NOMO-1 treated with DMSO at 0.1 percent for 48 hours (cell line): Measurements from ENCODE around the gene MND1.
"Not testable (repeated sequence)": the region's sequence is repeated elsewhere in the genome, so short reads cannot be mapped to it uniquely, and the experiment has no call there.

ENCODE experiments used
- DNase-seq: peaks from one replicate; lab custom pipeline; 2025; ENCODE audit not compliant: unreplicated experiment; lab: John Stamatoyannopoulos, UW

MND1 gene

GRCh38 chr4:153401501-153401900, 57.0 kb downstream of the MND1 start:
- no peak for DNase-seq

GRCh38 chr4:153402366-153402765, 57.9 kb downstream of the MND1 start:
- no peak for DNase-seq

- DNase-seq = no peak
These were observed 59.2 kb downstream of the MND1 start for GRCh38 chr4:153403726-153404125.

- DNase-seq = no peak
These were observed 63.4 kb downstream of the MND1 start for GRCh38 chr4:153407906-153408305.

GRCh38 chr4:153408932-153409331, 64.4 kb downstream of the MND1 start:
- DNase-seq = no peak

GRCh38 chr4:153409412-153409811, 64.9 kb downstream of the MND1 start:
- DNase-seq = no peak

GRCh38 chr4:153409924-153410501, 65.5 kb downstream of the MND1 start:
- no peak for DNase-seq

- DNase-seq = no peak
These were observed 69.4 kb downstream of the MND1 start for GRCh38 chr4:153413842-153414241.

- not testable (repeated sequence) for DNase-seq
These were observed 72.0 kb downstream of the MND1 start for GRCh38 chr4:153416456-153416855.

GRCh38 chr4:153418121-153418520, 73.6 kb downstream of the MND1 start:
- no peak for DNase-seq

- no peak for DNase-seq
These were observed 74.1 kb downstream of the MND1 start for GRCh38 chr4:153418558-153418957.

- DNase-seq = no peak
These were observed 74.5 kb downstream of the MND1 start for GRCh38 chr4:153419029-153419428.

GRCh38 chr4:153419673-153420278, 75.3 kb downstream of the MND1 start:
- DNase-seq = no peak

GRCh38 chr4:153420361-153420760, 75.9 kb downstream of the MND1 start:
- DNase-seq = no peak

GRCh38 chr4:153421941-153422340, 77.5 kb downstream of the MND1 start:
- DNase-seq = no peak

GRCh38 chr4:153426207-153426885, 81.9 kb downstream of the MND1 start:
- DNase-seq = no peak

- no peak for DNase-seq
These were observed 83.0 kb downstream of the MND1 start for GRCh38 chr4:153427363-153428071.

GRCh38 chr4:153428941-153429475, 84.5 kb downstream of the MND1 start:
- no peak for DNase-seq

- peak; percentile 87 for DNase-seq
These were observed 88.7 kb downstream of the MND1 start for GRCh38 chr4:153432965-153433753.

- no peak for DNase-seq
These were observed 89.2 kb downstream of the MND1 start for GRCh38 chr4:153433754-153434105.

- DNase-seq = no peak
These were observed 89.7 kb downstream of the MND1 start for GRCh38 chr4:153434190-153434589.
